Glomerular visceral epithelial cell (primary cell): Measurements from ENCODE around the gene AUH.

Experiments
- DNase-seq: peaks from one replicate; pipeline ENCODE4 v3.0.0-alpha.2; 2016; ENCODE audit errors: extremely low spot score

The AUH gene

GRCh38 chr9:91164724-91165520 lies 196.8 kb downstream of the AUH start:
- DNase-seq, result peak; percentile 95
